OCI-LY7 (cell line): ENCODE measurements around the gene GNB5. TPM values are rescaled to one million over a fixed set of nuclear protein-coding genes. Genes with fewer than 3 reads are reported as not detected.

Source experiments
- BruUV-seq: library from RNA; stranded (reverse); fragments of 400-500 nt; replicated peaks from 2 replicates; lab custom pipeline; 2021; lab: Mats Ljungman, UMichigan
- CTCF ChIA-PET: fragments of 300-600 bp; sonication (Branson Sonifier 250); formaldehyde crosslinking; loops from one replicate; lab custom pipeline; 2022; ENCODE audit warnings: antibody characterized with exemption; ENCODE audit not compliant: unreplicated experiment; lab: Charles Lee
- POLR2A ChIA-PET: fragments of 300-600 bp; sonication (Branson Sonifier 250); formaldehyde crosslinking; loops from one replicate; lab custom pipeline; 2022; ENCODE audit warnings: antibody characterized with exemption; lab: Charles Lee
- DNase-seq: peaks from one replicate; pipeline ENCODE4 v3.0.0-alpha.2; 2015; ENCODE audit warnings: low spot score
- H2AFZ ChIP-seq: fragments of 200-600 bp; sonication (generic), shearing (Covaris generic); 2 replicates; pipeline ENCODE4 v1.6.1; 2014; ENCODE audit warnings: mild to moderate bottlenecking, antibody characterized with exemption, low read length, moderate library complexity
- H3K27ac ChIP-seq: fragments of 200-600 bp; sonication (generic); 2 replicates; pipeline ENCODE4 v1.5.1; 2014; ENCODE audit warnings: mixed run types, low read depth, mild to moderate bottlenecking, moderate library complexity, low read length, inconsistent platforms; ENCODE audit not compliant: poor library complexity, severe bottlenecking
- H3K36me3 ChIP-seq: fragments of 200-600 bp; sonication (generic); 2 replicates; pipeline ENCODE4 v1.6.1; 2014; ENCODE audit warnings: mild to moderate bottlenecking, antibody characterized with exemption, low read length, moderate library complexity, mixed read lengths; ENCODE audit not compliant: insufficient read depth
- H3K4me1 ChIP-seq: fragments of 200-600 bp; sonication (generic); 2 replicates; pipeline ENCODE4 v1.5.1; 2014; ENCODE audit warnings: mild to moderate bottlenecking, low read length; ENCODE audit not compliant: insufficient read depth, poor library complexity, severe bottlenecking
- H3K4me2 ChIP-seq: fragments of 200-600 bp; sonication (generic); 2 replicates; pipeline ENCODE4 v1.6.1; 2014; ENCODE audit warnings: mild to moderate bottlenecking, low read length
- H3K4me3 ChIP-seq: fragments of 200-600 bp; sonication (generic); 2 replicates; pipeline ENCODE4 v1.5.1; 2014; ENCODE audit warnings: mild to moderate bottlenecking, low read depth, low read length; ENCODE audit not compliant: poor library complexity, severe bottlenecking
- H3K79me2 ChIP-seq: fragments of 200-600 bp; sonication (generic); 2 replicates; pipeline ENCODE4 v1.6.1; 2016; ENCODE audit warnings: low read depth, mild to moderate bottlenecking, low read length, moderate library complexity, mixed read lengths; ENCODE audit not compliant: insufficient read depth
- H3K9me2 ChIP-seq: fragments of 200-600 bp; sonication (generic); 2 replicates; pipeline ENCODE4 v1.6.1; 2016; ENCODE audit warnings: mild to moderate bottlenecking, low read length, mixed read lengths; ENCODE audit not compliant: insufficient read depth
- H3K9me3 ChIP-seq: fragments of 200-600 bp; sonication (generic); 2 replicates; pipeline ENCODE4 v1.6.1; 2014; ENCODE audit warnings: mild to moderate bottlenecking, mixed run types, low read length, mixed read lengths
- H4K20me1 ChIP-seq: fragments of 200-600 bp; sonication (generic); 2 replicates; pipeline ENCODE4 v1.6.1; 2014; ENCODE audit warnings: mild to moderate bottlenecking, antibody characterized with exemption, low read length, moderate library complexity, mixed read lengths; ENCODE audit not compliant: insufficient read depth
- EZH2phosphoT487 ChIP-seq: fragments of 200-600 bp; sonication (generic); IDR thresholded peaks from 2 replicates; pipeline ENCODE4 v1.6.1; 2018; ENCODE audit warnings: low read depth, borderline replicate concordance, mild to moderate bottlenecking, mixed run types, antibody characterized with exemption, low read length, moderate library complexity, mixed read lengths
- intact Hi-C: fragments of 100-400 bp; cut with micrococcal nuclease; formaldehyde crosslinking; loops from one replicate; pipeline ENCODE4 v1.10.0; 2022; ENCODE audit not compliant: unreplicated experiment
- total RNA-seq, 2 experiments: library from RNA; depleted of rRNA in 1 of 2; stranded (reverse); fragments of >200 nt in 1 of 2; shearing (Covaris generic) in 1 of 2; gene quantifications; 2 replicates each; pipeline ENCODE4 v1.2.3, GENCODE V29; 2014 to 2022
- TF ChIP-seq, protein P1 (sequence below): fragments of 200-600 bp; sonication (generic); conservative IDR thresholded peaks from 2 replicates; pipeline ENCODE4 v1.5.1; 2014; ENCODE audit warnings: mild to moderate bottlenecking, antibody characterized with exemption, low read length, moderate library complexity, mixed read lengths

The GNB5 gene
- total RNA-seq, 2 experiments from 2014 or later = 49.0 to 53.9 TPM

DNA sequence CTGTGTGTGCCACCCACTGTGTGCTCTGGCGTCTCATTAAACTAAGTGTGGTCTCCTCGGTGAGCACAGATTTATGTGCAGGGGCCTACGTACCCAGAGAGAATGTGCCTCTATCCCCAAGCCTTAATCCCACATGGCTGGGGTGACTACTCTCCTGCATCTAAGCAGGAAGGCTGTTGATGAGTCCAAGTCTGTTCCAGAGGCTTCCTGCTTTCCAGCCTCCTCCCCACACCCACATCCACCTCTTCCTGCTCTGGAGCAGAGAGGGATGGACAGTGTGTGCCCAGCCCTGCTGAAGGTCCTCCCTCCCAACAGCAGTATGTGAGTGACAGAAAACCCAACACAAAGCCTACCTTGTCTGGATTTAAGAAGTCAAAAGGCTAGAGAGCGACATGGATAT, 39.8 kb downstream of the GNB5 start:
- Histone ChIP-seq H3K79me2 (no peaks in the 10 kb centered on the region), H3K27ac (no peak overlapping the region), H3K36me3 (peaks cover 62% of the 10 kb centered on the region), H3K9me2 (no peaks in the 10 kb centered on the region), H3K4me1 (peaks cover 9% of the 10 kb centered on the region), H2AFZ (no peak overlapping the region), H3K4me2 (no peak overlapping the region), H4K20me1 (no peaks in the 10 kb centered on the region), H3K9me3 (no peaks in the 10 kb centered on the region), H3K4me3 (no peak overlapping the region)
- no TSS peak for BruUV-seq
- CTCF ChIA-PET = no interaction called here
- intact Hi-C loops = no loop called here
- TF ChIP-seq EZH2phosphoT487 = no peak
- TF ChIP-seq, protein P1, sequence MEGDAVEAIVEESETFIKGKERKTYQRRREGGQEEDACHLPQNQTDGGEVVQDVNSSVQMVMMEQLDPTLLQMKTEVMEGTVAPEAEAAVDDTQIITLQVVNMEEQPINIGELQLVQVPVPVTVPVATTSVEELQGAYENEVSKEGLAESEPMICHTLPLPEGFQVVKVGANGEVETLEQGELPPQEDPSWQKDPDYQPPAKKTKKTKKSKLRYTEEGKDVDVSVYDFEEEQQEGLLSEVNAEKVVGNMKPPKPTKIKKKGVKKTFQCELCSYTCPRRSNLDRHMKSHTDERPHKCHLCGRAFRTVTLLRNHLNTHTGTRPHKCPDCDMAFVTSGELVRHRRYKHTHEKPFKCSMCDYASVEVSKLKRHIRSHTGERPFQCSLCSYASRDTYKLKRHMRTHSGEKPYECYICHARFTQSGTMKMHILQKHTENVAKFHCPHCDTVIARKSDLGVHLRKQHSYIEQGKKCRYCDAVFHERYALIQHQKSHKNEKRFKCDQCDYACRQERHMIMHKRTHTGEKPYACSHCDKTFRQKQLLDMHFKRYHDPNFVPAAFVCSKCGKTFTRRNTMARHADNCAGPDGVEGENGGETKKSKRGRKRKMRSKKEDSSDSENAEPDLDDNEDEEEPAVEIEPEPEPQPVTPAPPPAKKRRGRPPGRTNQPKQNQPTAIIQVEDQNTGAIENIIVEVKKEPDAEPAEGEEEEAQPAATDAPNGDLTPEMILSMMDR = no peak
- POLR2A ChIA-PET = interaction anchor here (0.5 kb wide), 1 partner anchor 104 kb away, joined by 4 read pairs; no protein-coding TSS in a partner anchor
- DNase-seq = no peak

DNA sequence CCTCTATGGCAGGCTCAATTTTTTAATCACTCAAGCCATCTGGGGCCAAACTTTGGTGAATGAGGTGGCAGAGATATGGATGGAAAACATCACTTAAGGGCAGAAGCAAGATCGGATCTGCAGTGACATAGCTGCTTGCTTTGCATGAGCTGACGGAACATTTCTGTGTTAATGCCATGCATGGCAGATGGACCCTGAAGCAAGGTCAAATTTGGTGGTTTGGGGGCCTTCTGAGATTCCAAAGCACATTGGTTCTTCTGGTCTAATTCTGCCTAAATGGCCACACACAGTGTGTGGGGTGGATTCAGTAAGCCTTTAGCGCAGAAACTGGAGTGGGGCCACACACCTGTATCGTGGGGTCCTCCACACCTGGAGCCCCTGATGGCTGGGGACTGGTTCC, 40.3 kb downstream of the GNB5 start:
- Histone ChIP-seq H3K79me2 (no peaks in the 10 kb centered on the region), H2AFZ (no peak overlapping the region), H3K9me3 (no peaks in the 10 kb centered on the region), H3K4me2 (no peak overlapping the region), H3K9me2 (no peaks in the 10 kb centered on the region), H4K20me1 (no peaks in the 10 kb centered on the region), H3K36me3 (peaks cover 65% of the 10 kb centered on the region), H3K4me3 (no peak overlapping the region), H3K27ac (no peak overlapping the region), H3K4me1 (peaks cover 5% of the 10 kb centered on the region)
- TF ChIP-seq, protein P1 = no peak
- TF ChIP-seq EZH2phosphoT487 = no peak
- intact Hi-C loops = no loop called here
- ChIA-PET CTCF (no interaction called here), POLR2A (no interaction called here)
- no peak for DNase-seq
- BruUV-seq = no TSS peak

DNA sequence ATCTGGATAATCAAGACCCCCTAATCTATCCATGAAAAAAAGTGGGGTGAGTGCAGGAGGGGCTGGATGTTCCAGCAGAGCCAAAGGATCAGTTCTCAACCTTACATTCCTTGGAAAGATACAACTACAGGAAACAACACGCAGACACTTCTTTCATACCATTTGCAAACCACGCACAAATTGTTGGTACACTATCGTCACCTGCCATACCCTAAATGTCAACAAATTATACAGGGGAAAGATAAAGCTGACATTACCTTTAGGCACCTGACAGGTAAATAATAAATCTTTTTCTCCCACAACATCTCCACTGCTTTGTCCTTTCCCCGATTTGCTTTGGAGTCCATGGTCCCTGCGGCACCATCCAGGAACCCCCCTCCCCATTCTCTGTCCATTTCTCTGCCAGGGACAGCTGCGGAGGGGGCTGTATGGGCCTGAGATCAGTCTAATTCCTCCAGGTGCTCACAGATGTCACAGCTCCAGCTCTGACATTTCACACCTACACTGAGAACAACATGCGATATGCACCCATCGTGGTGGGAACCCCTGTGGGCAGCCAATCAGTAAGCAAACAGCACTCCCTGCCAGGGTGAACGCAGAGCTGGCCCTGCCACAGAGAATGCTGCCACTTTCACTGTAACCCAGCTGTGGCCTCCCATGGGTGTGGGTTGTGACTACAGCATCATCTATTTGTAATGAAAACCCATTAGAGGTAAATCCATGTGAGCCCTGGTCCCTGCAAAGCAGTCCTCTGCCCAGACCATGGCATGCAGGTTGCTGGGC, 41.0 kb downstream of the GNB5 start:
- Histone ChIP-seq H4K20me1 (no peaks in the 10 kb centered on the region), H3K27ac (no peak overlapping the region), H3K4me2 (no peak overlapping the region), H3K4me3 (no peak overlapping the region), H3K36me3 (peaks cover 71% of the 10 kb centered on the region), H2AFZ (no peak overlapping the region), H3K79me2 (no peaks in the 10 kb centered on the region), H3K9me2 (no peaks in the 10 kb centered on the region), H3K9me3 (no peaks in the 10 kb centered on the region), H3K4me1 (no peaks in the 10 kb centered on the region)
- DNase-seq = no peak
- ChIA-PET CTCF (no interaction called here), POLR2A (no interaction called here)
- TF ChIP-seq, protein P1 = no peak
- intact Hi-C loops = no loop called here
- no TSS peak for BruUV-seq
